Activated CD8-positive, alpha-beta memory T cell treated with anti-CD3 and anti-CD28 coated beads, Interleukin-2, amount 10 ng/mL, durations not matched to agents 7 days and 5 days (primary cell): Measurements from ENCODE around the gene PGM2L1. TPM values are rescaled to one million over a fixed set of nuclear protein-coding genes. Genes with fewer than 3 reads are reported as not detected.
"Not testable (repeated sequence)": the region's sequence is repeated elsewhere in the genome, so short reads cannot be mapped to it uniquely, and the experiment has no call there.

Experiments used
- ATAC-seq: fragments of 150-1000 bp; cut with Tn5 transposase; one replicate; pipeline ENCODE4 v1.10.0; 2021; ENCODE audit warnings: moderate library complexity
- CTCF ChIA-PET: fragments of 350-600 bp; sonication (Branson Sonifier 250); formaldehyde crosslinking; loops from one replicate; lab custom pipeline; 2021; ENCODE audit warnings: antibody characterized with exemption; lab: Charles Lee
- DNase-seq: peaks from one replicate; pipeline ENCODE4 v3.0.0-alpha.2; 2020
- H3K27ac Mint-ChIP-seq: one replicate; pipeline ENCODE4 v1.8.0; 2021; ENCODE audit warnings: mild to moderate bottlenecking, mixed read lengths
- H3K27me3 Mint-ChIP-seq: one replicate; pipeline ENCODE4 v1.8.0; 2021; ENCODE audit warnings: mixed read lengths
- H3K36me3 Mint-ChIP-seq: one replicate; pipeline ENCODE4 v1.8.0; 2021; ENCODE audit warnings: mild to moderate bottlenecking, mixed read lengths
- H3K4me1 Mint-ChIP-seq: one replicate; pipeline ENCODE4 v1.8.0; 2021; ENCODE audit warnings: mixed read lengths
- H3K4me3 Mint-ChIP-seq: one replicate; pipeline ENCODE4 v1.8.0; 2021; ENCODE audit warnings: mild to moderate bottlenecking, moderate library complexity, mixed read lengths
- H3K9me3 Mint-ChIP-seq: one replicate; pipeline ENCODE4 v1.8.0; 2022; ENCODE audit warnings: low read depth, mixed read lengths
- total RNA-seq, 2 experiments: library from RNA; stranded (reverse); gene quantifications; one replicate each; pipeline ENCODE4 v1.2.3, GENCODE V29; 2021

Gene PGM2L1
- total RNA-seq, 2 experiments from 2014 or later: 10.1 to 13.1 TPM

DNA sequence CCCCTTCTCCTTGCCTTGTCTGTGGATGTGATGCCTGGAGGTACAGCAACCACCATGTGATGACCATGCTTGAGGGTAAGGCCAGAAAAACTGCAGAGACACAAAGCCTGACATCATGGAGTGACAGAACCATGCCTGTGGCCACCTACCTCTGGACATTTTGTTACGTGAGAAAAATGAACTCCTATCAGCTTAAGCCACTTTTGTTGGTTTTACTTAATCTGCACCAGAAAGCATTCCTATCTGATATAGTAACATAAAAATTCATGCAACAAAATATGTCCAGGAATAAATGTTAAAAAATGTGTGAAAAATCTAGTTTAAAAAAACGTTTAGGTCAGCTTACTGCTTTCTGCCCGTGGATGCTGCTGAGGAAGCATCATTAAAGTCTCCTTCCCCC lies 44.2 kb downstream of the PGM2L1 start:
- DNase-seq: no peak
- Mint-ChIP-seq H3K4me3 (no peak overlapping the region), H3K27me3 (no peaks in the 10 kb centered on the region), H3K9me3 (no peaks in the 10 kb centered on the region), H3K4me1 (peaks cover 15% of the 10 kb centered on the region), H3K36me3 (peaks cover 9% of the 10 kb centered on the region), H3K27ac (no peak overlapping the region)
- CTCF ChIA-PET: interaction anchor here (1.1 kb wide), 1 partner anchor 96 kb away, joined by 3 read pairs; no protein-coding TSS in a partner anchor
- no peak for ATAC-seq

DNA sequence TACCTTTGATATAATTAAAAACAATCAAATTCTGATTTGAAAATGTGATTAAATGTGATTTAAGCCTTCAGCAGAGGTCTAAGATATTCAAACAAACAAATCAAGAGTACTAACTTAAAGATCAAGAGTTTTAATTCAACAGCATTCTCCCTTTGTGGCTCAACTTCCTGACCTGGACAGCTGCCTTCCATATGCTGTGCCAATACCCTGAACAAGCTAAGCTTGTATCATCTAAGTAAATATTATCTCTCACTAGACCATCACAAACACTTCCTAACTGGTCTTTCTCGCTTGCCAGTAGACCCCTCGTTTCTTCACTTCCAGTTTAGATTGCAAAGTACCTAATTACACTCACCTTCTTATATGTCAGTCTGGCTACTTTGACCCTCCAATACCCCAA lies 50.9 kb downstream of the PGM2L1 start:
- H3K9me3 Mint-ChIP-seq: no peaks in the 10 kb centered on the region
- no peak overlapping the region for H3K4me3 Mint-ChIP-seq
- H3K27ac Mint-ChIP-seq: no peak overlapping the region
- no peaks in the 10 kb centered on the region for H3K4me1 Mint-ChIP-seq
- peaks cover 5% of the 10 kb centered on the region for H3K36me3 Mint-ChIP-seq
- H3K27me3 Mint-ChIP-seq: no peaks in the 10 kb centered on the region
- no peak for ATAC-seq
- no peak for DNase-seq
- CTCF ChIA-PET: no interaction called here

DNA sequence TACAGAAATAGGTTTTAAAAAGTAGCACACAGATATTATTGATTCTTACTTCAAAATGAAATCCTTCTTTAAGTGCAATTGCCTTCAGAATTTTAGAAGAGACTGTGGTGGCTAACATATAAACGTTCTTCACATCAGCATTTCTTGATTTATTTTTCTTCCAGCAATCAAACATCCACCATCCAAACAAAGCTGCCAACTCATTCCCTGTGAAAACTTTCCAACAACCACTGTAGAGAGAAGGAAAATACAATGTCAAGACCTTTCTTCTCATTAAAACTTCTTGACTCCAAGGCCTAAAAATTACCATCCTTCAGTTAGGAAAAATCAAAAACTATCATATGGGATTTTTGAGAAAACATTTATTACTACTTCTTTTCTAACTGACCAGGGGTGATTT lies 52.8 kb downstream of the PGM2L1 start:
- no peak for DNase-seq
- no peak overlapping the region for H3K4me3 Mint-ChIP-seq
- CTCF ChIA-PET: no interaction called here
- no peaks in the 10 kb centered on the region for H3K27me3 Mint-ChIP-seq
- no peaks in the 10 kb centered on the region for H3K9me3 Mint-ChIP-seq
- no peaks in the 10 kb centered on the region for H3K4me1 Mint-ChIP-seq
- peaks cover 14% of the 10 kb centered on the region for H3K36me3 Mint-ChIP-seq
- no peak overlapping the region for H3K27ac Mint-ChIP-seq
- ATAC-seq: no peak

DNA sequence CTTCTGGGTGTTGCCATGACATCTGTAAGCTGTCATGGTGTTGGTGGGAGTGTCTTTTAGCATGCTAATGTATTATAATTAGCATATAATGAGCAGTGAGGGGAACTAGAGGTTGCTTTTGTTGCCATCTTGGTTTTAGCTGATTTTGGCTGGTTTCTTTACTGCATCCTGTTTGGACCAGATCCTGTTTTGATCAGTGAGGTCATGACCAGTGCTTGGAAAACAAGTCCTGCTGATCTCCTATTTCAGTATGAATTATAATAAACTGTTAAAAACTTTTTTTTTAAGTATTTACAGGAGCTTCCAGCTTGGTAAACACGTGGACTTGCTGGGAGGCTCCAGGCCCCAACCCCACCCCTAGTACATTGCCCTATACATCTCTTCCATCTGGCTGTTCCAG lies 56.3 kb downstream of the PGM2L1 start:
- DNase-seq (no peak), ATAC-seq (no peak)
- H3K4me3 Mint-ChIP-seq: no peak overlapping the region
- H3K4me1 Mint-ChIP-seq: no peaks in the 10 kb centered on the region
- H3K27me3 Mint-ChIP-seq: no peaks in the 10 kb centered on the region
- H3K9me3 Mint-ChIP-seq: no peaks in the 10 kb centered on the region
- CTCF ChIA-PET: no interaction called here
- no peak overlapping the region for H3K27ac Mint-ChIP-seq
- peaks cover 24% of the 10 kb centered on the region for H3K36me3 Mint-ChIP-seq

DNA sequence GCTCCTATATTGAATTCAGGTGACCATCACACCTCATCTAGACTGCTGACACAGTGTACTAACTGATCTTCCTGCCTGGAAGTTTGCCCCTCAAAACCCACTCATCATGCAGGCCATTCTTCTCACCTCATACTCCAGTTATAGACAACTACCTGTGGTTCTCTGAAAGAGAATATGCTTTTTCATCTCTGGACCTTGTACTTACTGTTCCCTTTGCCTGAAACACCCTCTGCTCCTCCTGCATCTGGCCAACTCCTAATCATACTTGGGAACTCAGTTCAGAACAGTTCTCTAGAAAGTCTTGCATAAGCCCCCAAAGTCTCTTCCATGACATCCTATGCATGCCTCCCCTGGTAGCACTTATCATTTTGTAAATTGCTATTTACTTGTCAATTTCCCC lies 58.6 kb downstream of the PGM2L1 start:
- CTCF ChIA-PET: no interaction called here
- DNase-seq (no peak), ATAC-seq (no peak)
- no peaks in the 10 kb centered on the region for H3K27me3 Mint-ChIP-seq
- H3K9me3 Mint-ChIP-seq: no peaks in the 10 kb centered on the region
- peaks cover 20% of the 10 kb centered on the region for H3K36me3 Mint-ChIP-seq
- no peak overlapping the region for H3K4me3 Mint-ChIP-seq
- H3K4me1 Mint-ChIP-seq: no peaks in the 10 kb centered on the region
- no peak overlapping the region for H3K27ac Mint-ChIP-seq

DNA sequence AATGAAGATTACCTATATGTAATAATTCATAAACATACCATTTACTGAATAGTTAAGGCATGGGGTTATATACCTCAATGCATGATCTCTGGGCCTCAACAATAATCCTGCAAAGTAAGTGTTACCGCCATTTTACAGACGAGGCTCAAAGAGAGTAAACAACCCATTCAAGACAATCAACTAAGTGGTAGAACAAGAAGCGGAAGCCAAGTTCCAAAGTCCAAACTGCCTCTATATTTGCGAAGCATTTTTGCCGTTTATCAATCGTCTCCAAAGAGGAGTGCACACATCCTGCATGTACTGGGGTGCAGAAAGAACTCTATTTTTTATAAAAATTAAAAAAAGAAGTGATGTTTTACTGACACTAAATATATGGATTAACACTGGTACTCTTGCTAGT lies 59.3 kb downstream of the PGM2L1 start:
- Mint-ChIP-seq H3K27ac (no peak overlapping the region), H3K36me3 (peaks cover 20% of the 10 kb centered on the region), H3K4me3 (no peak overlapping the region), H3K27me3 (no peaks in the 10 kb centered on the region), H3K4me1 (no peaks in the 10 kb centered on the region), H3K9me3 (no peaks in the 10 kb centered on the region)
- no peak for ATAC-seq
- DNase-seq: no peak
- CTCF ChIA-PET: no interaction called here

DNA sequence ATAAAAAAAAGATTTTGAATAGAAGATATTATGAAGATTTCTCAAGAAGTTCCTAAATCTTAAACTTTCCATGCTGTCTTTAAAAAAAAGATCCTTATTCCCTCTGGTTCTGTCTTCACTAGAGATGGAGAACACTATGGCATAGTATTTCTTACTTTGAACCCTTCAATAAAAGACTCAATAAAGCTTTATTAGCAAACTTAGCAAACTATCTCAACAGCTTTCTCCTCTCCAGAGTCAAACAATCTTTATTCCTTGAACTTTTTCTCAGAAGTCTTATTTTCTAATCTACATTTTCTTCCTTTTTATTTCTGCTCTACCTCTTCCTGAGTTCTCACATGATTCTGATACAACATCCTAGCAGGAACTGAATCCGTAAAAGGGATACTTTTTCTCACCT lies 65.0 kb downstream of the PGM2L1 start:
- CTCF ChIA-PET: no interaction called here
- H3K36me3 Mint-ChIP-seq: peaks cover 5% of the 10 kb centered on the region
- DNase-seq: no peak

DNA sequence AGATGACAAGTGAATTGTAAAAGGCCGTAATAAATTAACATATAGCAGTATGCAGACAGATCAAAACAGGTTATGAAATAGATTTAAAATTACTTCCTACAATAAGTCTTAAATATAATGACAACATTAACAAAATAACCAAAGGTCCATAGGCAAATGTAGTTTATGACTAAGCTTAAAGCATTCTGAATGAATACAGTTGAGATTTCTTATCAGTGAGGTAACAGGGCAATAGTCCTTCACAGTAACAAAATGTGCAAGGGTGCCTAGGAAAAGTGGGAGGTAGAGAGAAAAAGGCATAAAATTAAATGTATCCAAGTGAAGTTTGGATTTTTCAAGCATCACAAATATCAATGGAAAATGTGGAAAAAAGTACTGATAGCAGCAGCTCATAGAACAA lies 65.9 kb downstream of the PGM2L1 start:
- DNase-seq (no peak), ATAC-seq (no peak)
- Mint-ChIP-seq H3K4me1 (no peaks in the 10 kb centered on the region), H3K27me3 (no peaks in the 10 kb centered on the region), H3K36me3 (peaks cover 2% of the 10 kb centered on the region), H3K4me3 (no peak overlapping the region), H3K27ac (no peak overlapping the region), H3K9me3 (no peaks in the 10 kb centered on the region)
- CTCF ChIA-PET: no interaction called here

More for the DNA sequence above, 65.0 kb downstream of the PGM2L1 start:
- Mint-ChIP-seq H3K4me3 (no peak overlapping the region), H3K27ac (no peak overlapping the region), H3K27me3 (no peaks in the 10 kb centered on the region), H3K9me3 (no peaks in the 10 kb centered on the region), H3K4me1 (no peaks in the 10 kb centered on the region)
- no peak for ATAC-seq

DNA sequence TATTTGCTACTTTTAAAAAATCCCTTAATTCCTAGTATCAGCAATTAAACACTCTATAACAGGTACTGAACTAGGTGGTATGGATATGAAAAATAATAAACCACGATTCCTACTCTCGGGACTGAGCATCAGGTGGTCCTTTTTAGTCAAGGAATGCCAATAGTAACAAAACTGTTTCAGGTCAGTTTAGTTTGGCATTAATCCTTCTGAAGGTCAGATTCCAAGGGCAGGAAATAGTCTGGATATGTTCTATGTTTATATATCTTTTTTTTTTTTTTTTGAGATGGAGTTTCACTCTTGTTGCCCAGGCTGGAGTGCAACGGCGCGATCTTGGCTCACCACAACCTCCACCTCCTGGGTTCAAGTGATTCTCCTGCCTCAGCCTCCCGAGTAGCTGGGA lies 67.2 kb downstream of the PGM2L1 start:
- H3K4me3 Mint-ChIP-seq, H3K27me3 Mint-ChIP-seq, H3K36me3 Mint-ChIP-seq, ATAC-seq, DNase-seq, CTCF ChIA-PET, H3K27ac Mint-ChIP-seq, H3K4me1 Mint-ChIP-seq, H3K9me3 Mint-ChIP-seq: not testable (repeated sequence)

DNA sequence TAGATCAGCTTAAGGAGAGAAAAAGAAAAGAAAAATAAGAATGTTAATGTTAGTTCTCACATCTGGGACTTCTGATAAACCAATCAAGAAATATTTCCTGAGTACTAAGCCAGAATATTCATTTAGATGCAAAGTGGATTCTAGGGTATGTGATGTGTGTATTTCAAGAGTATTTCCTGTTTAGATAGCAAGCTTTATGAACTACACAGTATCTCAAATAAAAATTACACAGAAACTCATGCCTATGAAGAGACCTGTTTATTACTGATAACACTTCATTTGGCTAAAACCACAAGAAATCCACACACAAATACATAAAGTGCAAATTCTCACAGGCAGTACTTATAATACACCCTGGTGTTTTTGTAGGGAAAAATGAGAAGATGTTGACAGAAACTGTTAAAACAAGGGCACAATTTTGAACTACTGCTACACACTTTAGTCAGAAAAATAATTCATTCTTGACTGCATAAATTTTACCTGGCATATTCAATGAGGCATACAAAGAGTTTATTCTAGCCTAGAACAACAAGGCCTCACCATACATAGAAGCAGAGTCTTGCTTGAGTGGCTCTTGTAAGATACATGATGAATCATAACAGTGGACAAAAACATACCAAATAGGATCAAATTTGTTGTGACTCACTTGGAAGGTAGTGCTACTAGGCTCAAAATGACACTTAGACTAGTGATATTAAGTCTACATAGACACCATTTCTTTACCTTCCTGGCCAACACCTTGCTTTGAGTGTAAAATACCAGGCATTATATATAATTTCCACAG lies 68.0 kb downstream of the PGM2L1 start:
- Mint-ChIP-seq H3K4me1 (no peaks in the 10 kb centered on the region), H3K27me3 (no peaks in the 10 kb centered on the region), H3K36me3 (peaks cover 2% of the 10 kb centered on the region), H3K27ac (no peak overlapping the region), H3K9me3 (no peaks in the 10 kb centered on the region), H3K4me3 (no peak overlapping the region)
- DNase-seq (no peak), ATAC-seq (no peak)
- CTCF ChIA-PET: no interaction called here

DNA sequence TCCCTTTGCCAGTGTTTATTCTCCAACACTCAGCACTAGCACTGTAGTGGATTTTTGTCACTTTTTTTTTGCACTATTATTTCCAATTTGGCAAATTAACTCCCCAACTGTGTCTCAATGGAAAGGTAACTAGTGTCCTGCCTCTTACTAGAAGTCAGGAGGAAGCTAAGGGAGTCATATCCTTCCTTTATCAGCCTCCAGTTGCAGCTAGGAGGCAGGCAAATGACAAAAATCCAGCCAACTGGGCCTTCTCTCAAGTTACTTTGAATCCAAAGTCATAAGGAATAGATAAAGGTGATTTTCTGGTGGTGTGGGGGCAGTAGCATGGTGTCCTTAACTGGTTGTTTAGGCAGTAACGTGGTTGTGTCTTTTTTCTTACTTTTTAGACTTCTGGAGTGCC lies 71.2 kb downstream of the PGM2L1 start:
- no peak overlapping the region for H3K27ac Mint-ChIP-seq
- H3K27me3 Mint-ChIP-seq: peaks cover 11% of the 10 kb centered on the region
- H3K9me3 Mint-ChIP-seq: no peaks in the 10 kb centered on the region
- ATAC-seq: no peak
- no peaks in the 10 kb centered on the region for H3K4me1 Mint-ChIP-seq
- CTCF ChIA-PET: no interaction called here
- peaks cover 2% of the 10 kb centered on the region for H3K36me3 Mint-ChIP-seq
- no peak overlapping the region for H3K4me3 Mint-ChIP-seq
- DNase-seq: no peak

DNA sequence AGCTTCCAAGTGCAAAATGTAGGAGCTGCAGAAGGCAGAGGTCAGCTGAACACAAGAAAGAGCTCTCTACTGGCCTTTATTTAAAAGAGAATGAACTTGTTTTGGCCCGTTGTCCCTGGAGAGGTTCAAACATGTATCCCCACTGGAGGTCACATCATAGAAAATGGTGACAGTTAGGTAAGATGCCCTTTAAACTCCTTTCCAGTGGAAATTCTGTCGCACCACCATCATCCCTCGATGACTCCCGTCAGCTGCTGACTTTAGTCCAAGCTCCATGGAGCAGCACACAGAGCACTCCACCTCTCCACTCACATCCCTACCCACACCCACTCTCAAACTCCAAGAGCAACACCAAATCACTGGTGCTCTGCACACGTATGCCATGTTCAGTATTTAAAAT lies 71.6 kb downstream of the PGM2L1 start:
- no peak for ATAC-seq
- H3K4me1 Mint-ChIP-seq: no peaks in the 10 kb centered on the region
- H3K4me3 Mint-ChIP-seq: no peak overlapping the region
- CTCF ChIA-PET: no interaction called here
- peaks cover 2% of the 10 kb centered on the region for H3K36me3 Mint-ChIP-seq
- no peak overlapping the region for H3K27ac Mint-ChIP-seq
- no peaks in the 10 kb centered on the region for H3K9me3 Mint-ChIP-seq
- DNase-seq: no peak
- peaks cover 15% of the 10 kb centered on the region for H3K27me3 Mint-ChIP-seq

DNA sequence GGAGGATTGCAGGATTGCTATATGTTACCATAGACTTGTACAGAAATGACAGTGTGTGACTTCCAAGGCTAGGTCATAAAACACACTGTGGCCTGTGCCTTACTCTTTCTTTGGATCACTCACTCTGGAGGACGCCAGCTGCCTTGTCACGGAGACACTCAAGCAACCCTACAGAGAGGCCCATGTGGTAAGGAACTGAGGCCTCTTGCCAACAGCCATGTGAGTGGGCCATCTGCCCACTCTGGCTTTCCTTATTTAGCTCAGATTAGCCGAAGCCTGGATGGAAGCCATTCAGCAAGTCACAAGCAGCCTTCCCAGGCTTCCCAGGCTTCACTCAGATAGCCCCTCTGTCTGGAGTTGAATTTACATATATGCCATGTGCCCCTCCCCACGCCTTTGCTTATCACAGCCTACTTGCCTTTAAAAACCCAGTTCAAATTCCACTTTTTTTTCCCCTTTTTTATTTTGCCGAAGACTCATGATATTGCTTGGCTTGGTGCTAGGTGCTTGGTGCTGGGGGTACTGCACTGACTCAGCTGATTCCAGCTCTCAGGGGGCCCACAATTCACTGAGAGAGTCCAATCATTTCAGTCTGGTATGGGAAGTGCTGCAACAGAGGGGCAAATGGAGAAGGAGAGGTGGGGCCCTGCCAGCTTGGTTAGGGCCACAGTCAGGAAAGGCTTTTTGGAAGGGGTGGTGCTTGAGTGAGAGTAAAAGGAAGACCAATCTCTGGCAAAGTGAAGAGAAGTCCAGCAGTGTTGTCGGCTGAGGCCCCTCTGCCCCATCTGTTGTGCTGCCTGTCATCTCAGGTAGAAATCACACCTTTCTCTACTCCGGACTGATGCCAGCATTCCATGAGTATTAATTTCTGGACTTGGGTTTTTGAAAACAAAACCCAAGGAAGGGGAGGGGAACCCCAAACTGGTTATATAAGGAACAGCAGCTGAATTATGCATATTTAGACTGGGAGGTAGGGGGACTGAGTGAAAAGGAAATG lies 72.3 kb downstream of the PGM2L1 start:
- H3K4me1 Mint-ChIP-seq: no peaks in the 10 kb centered on the region
- no peak overlapping the region for H3K27ac Mint-ChIP-seq

More for the DNA sequence above, 72.3 kb downstream of the PGM2L1 start:
- Mint-ChIP-seq H3K4me3 (no peak overlapping the region), H3K36me3 (peaks cover 2% of the 10 kb centered on the region), H3K9me3 (no peaks in the 10 kb centered on the region), H3K27me3 (peaks cover 20% of the 10 kb centered on the region)
- CTCF ChIA-PET: interaction anchor here (2.3 kb wide), 1 partner anchor 71 kb away, joined by 9 read pairs; no protein-coding TSS in a partner anchor
- ATAC-seq: no peak
- DNase-seq: no peak
